Spleen (tissue), 11 donors: ENCODE results near the gene FOXC1. TPM values are rescaled to one million over a fixed set of nuclear protein-coding genes. Genes with fewer than 3 reads are reported as not detected.

Experiments used
- DNase-seq: peaks from one replicate; pipeline ENCODE4 v3.0.0-alpha.2; 2020
- H3K27ac ChIP-seq, 8 donors: fragments of 200-600 bp; sonication (generic) in 7 of 8; 1 replicate in 4 of 8; 2 replicates in 4 of 8; pipeline versions ENCODE4 v1.5.0 to v1.8.0; 2016 to 2021; ENCODE audit warnings: inconsistent platforms in 4 of 8, mild to moderate bottlenecking in 4 of 8, moderate library complexity in 1 of 8
- H3K27me3 ChIP-seq, 7 donors: fragments of 200-600 bp; sonication (generic) in 6 of 7; replicated peaks in 1 of 7; 1 replicate in 4 of 7; 2 replicates in 3 of 7; pipeline versions ENCODE4 v1.5.0 to v1.8.0; 2016 to 2021; ENCODE audit warnings: inconsistent platforms in 3 of 7, mild to moderate bottlenecking in 1 of 7
- H3K36me3 ChIP-seq, 6 donors: fragments of 200-600 bp; sonication (generic) in 5 of 6; 1 replicate in 4 of 6; 2 replicates in 2 of 6; pipeline versions ENCODE4 v1.5.0 to v1.8.0; 2016 to 2021; ENCODE audit warnings: inconsistent platforms in 2 of 6
- H3K4me1 ChIP-seq, 6 donors: fragments of 200-600 bp; sonication (generic) in 5 of 6; 1 replicate in 3 of 6; 2 replicates in 3 of 6; pipeline versions ENCODE4 v1.5.0 to v1.8.0; 2016 to 2021; ENCODE audit warnings: inconsistent platforms in 3 of 6
- H3K4me3 ChIP-seq, 8 donors: fragments of 200-600 bp; sonication (generic) in 7 of 8; 1 replicate in 4 of 8; 2 replicates in 4 of 8; pipeline versions ENCODE4 v1.5.0 to v1.8.0; 2016 to 2021; ENCODE audit warnings: inconsistent platforms in 4 of 8, mild to moderate bottlenecking in 4 of 8, moderate library complexity in 2 of 8
- H3K9me3 ChIP-seq, 8 donors: fragments of 200-600 bp; sonication (generic) in 7 of 8; 1 replicate in 4 of 8; 2 replicates in 4 of 8; pipeline versions ENCODE4 v1.5.0 to v1.8.0; 2016 to 2021; ENCODE audit warnings: inconsistent platforms in 4 of 8
- POLR2A ChIP-seq, 3 donors: fragments of 450-650 bp; IDR thresholded peaks; one replicate each; pipeline ENCODE4 v1.5.1; 2017; ENCODE audit warnings: antibody characterized with exemption in 3 of 3, mild to moderate bottlenecking in 1 of 3
- POLR2AphosphoS5 ChIP-seq, 3 donors: sonication (generic); formaldehyde crosslinking; IDR thresholded peaks; one replicate each; pipeline ENCODE4 v1.5.1; 2017; ENCODE audit warnings: antibody characterized with exemption in 3 of 3
- WGBS, 5 donors: extraction: QIAGEN DNeasy Blood & Tissue Kit in 3 of 5; methylation state at CpG; one replicate each; pipeline versions ENCODE4 v1.1.5 to v1.1.7; 2013 to 2018; 5-methylcytosine and 5-hydroxymethylcytosine counted together
- intact Hi-C: fragments of 100-400 bp; cut with DNase I; formaldehyde crosslinking; loops from one replicate; pipeline ENCODE4 v1.15.0; 2023; ENCODE audit warnings: low total_unique reads
- polyA plus RNA-seq, 3 donors: library from polyadenylated mRNA; stranded (reverse); fragments of 200-250 nt; gene quantifications; one replicate each; pipeline ENCODE4 v1.2.1, GENCODE V29; 2013
- total RNA-seq, 7 donors: library from RNA; depleted of rRNA in 3 of 7; stranded (reverse); fragments of >200 nt in 3 of 7; fragmentation: NEBNext Ultra II Directional in 4 of 7; extraction: Animal tissue kit (Norgen Biotek cat#: 25700) in 4 of 7; gene quantifications; one replicate each; pipeline versions ENCODE4 v1.1.0 to v1.2.1, GENCODE V29; 2016 to 2021
- TF ChIP-seq, protein P1 (sequence below), 11 experiments: fragments of 200-600 bp in 7 of 11; fragments of 450-650 bp in 4 of 11; sonication (generic) in 4 of 11; IDR thresholded peaks in 8 of 11; conservative IDR thresholded peaks in 3 of 11; 1 replicate in 7 of 11; 2 replicates in 4 of 11; pipeline versions ENCODE4 v1.4.0 to v1.8.0; 2016 to 2021; ENCODE audit warnings: antibody characterized with exemption in 11 of 11, inconsistent platforms in 4 of 11, mild to moderate bottlenecking in 1 of 11
- donor health status: healthy with polysubstance abuse.
- donor health status: DM: no; HTN: no; CAD: no; lungs with moderate emphysema.
- donor health status: DM: no; HTN: no; CAD: no.
- donor health status: Bipolar disorder and iron deficiency.
- donor health status: healthy.
- donor health status: DM: no; HTN: no; CAD: no.
- donor health status: DM: yes; HTN: yes; CAD: no.

Gene FOXC1
- total and polyA plus RNA-seq, 10 donors: 0.20 to 1.1 (median 0.55) TPM

- H3K27ac ChIP-seq: no peak overlapping the region
- WGBS, 5 donors: 71 to 87% (median 83%) methylated on average over 5 of the region's 5 CpGs
- H3K27me3 ChIP-seq: peaks cover 0 to 62% (median 20%) of the 10 kb centered on the region in 7 donors
- intact Hi-C loops: loop anchor here (5.0 kb wide), 1 partner anchor 1156 kb away; no protein-coding TSS in a partner anchor
- TF ChIP-seq POLR2A (IDR thresholded peaks at IDR 0.05) (no peak), POLR2AphosphoS5 (IDR thresholded peaks at IDR 0.05) (no peak)
- TF ChIP-seq, protein P1, sequence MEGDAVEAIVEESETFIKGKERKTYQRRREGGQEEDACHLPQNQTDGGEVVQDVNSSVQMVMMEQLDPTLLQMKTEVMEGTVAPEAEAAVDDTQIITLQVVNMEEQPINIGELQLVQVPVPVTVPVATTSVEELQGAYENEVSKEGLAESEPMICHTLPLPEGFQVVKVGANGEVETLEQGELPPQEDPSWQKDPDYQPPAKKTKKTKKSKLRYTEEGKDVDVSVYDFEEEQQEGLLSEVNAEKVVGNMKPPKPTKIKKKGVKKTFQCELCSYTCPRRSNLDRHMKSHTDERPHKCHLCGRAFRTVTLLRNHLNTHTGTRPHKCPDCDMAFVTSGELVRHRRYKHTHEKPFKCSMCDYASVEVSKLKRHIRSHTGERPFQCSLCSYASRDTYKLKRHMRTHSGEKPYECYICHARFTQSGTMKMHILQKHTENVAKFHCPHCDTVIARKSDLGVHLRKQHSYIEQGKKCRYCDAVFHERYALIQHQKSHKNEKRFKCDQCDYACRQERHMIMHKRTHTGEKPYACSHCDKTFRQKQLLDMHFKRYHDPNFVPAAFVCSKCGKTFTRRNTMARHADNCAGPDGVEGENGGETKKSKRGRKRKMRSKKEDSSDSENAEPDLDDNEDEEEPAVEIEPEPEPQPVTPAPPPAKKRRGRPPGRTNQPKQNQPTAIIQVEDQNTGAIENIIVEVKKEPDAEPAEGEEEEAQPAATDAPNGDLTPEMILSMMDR (IDR thresholded peaks at IDR 0.05 in 8 of 11, conservative IDR thresholded peaks at IDR 0.05 in 3 of 11): no peak
- H3K9me3 ChIP-seq: no peaks in the 10 kb centered on the region
- H3K4me1 ChIP-seq: peaks cover 0 to 5% (median 4%) of the 10 kb centered on the region in 6 donors
- no peak for DNase-seq
- no peak overlapping the region for H3K4me3 ChIP-seq
- no peaks in the 10 kb centered on the region for H3K36me3 ChIP-seq
Measured at GRCh38 chr6:1591243-1591642, 18.5 kb upstream of the FOXC1 start.

DNA sequence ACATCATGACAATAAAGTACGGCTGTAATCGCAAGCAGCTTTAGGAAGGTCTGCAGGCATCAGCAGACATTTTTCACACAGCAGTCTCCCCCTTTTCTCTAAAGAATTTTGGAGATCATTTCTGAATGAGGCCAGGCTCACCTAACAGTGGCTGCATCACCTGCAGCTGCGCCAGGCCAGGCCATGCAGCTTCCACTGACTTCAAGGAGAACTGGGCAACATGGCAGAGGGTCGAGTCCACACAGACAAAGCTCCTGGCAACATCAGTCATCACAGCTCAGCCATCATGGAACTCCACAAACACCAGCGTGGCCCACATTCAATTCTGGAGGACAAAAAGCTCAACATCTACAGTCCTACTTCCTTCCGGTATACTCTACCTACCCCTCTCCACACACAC lies 17.8 kb upstream of the FOXC1 start:
- Histone ChIP-seq H3K9me3 (no peaks in the 10 kb centered on the region), H3K27me3 (peaks cover 0 to 67% (median 20%) of the 10 kb centered on the region in 7 donors), H3K4me1 (peaks cover 0 to 10% (median 7%) of the 10 kb centered on the region in 6 donors), H3K27ac (no peak overlapping the region), H3K4me3 (no peak overlapping the region), H3K36me3 (no peaks in the 10 kb centered on the region)
- intact Hi-C loops: loop anchor here (5.0 kb wide), 1 partner anchor 1155 kb away; no protein-coding TSS in a partner anchor
- WGBS, 5 donors: 81 to 86% (median 82%) methylated on average over 6 of the region's 6 CpGs
- no peak for DNase-seq
- TF ChIP-seq POLR2A (IDR thresholded peaks at IDR 0.05) (no peak), POLR2AphosphoS5 (IDR thresholded peaks at IDR 0.05) (no peak)
- TF ChIP-seq, protein P1 (IDR thresholded peaks at IDR 0.05 in 8 of 11, conservative IDR thresholded peaks at IDR 0.05 in 3 of 11): no peak

DNA sequence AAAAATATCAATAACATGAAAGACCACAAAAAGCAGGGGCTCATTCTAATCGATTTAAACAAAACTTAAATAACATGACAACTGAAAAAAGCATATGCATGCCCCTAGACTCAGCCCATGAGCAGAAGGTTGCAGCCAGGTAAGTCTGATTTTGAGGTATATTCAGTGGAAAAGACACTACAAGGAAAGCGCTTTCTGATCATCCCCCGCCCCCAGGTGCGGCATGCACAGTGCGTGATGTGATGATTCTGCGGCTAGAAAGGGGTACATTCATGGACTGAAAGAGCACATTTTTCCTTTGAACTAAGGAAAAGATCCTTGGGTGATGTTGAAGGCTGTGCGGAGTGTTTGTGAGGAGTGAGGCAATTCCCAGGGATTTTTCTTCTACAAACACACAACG lies 16.9 kb upstream of the FOXC1 start:
- Histone ChIP-seq H3K27me3 (peaks cover 0 to 76% (median 20%) of the 10 kb centered on the region in 7 donors), H3K4me3 (no peak overlapping the region), H3K4me1 (peaks cover 0 to 10% (median 7%) of the 10 kb centered on the region in 6 donors), H3K36me3 (no peaks in the 10 kb centered on the region), H3K27ac (no peak overlapping the region), H3K9me3 (no peaks in the 10 kb centered on the region)
- DNase-seq: no peak
- no peak for TF ChIP-seq POLR2AphosphoS5 (IDR thresholded peaks at IDR 0.05)
- TF ChIP-seq POLR2A (IDR thresholded peaks at IDR 0.05): no peak
- TF ChIP-seq, protein P1 (IDR thresholded peaks at IDR 0.05 in 8 of 11, conservative IDR thresholded peaks at IDR 0.05 in 3 of 11): no peak
- intact Hi-C loops: loop anchor here (5.0 kb wide), 1 partner anchor 1154 kb away; no protein-coding TSS in a partner anchor
- 88 to 96% (median 90%) methylated on average over 8 of the region's 8 CpGs for WGBS, 5 donors

DNA sequence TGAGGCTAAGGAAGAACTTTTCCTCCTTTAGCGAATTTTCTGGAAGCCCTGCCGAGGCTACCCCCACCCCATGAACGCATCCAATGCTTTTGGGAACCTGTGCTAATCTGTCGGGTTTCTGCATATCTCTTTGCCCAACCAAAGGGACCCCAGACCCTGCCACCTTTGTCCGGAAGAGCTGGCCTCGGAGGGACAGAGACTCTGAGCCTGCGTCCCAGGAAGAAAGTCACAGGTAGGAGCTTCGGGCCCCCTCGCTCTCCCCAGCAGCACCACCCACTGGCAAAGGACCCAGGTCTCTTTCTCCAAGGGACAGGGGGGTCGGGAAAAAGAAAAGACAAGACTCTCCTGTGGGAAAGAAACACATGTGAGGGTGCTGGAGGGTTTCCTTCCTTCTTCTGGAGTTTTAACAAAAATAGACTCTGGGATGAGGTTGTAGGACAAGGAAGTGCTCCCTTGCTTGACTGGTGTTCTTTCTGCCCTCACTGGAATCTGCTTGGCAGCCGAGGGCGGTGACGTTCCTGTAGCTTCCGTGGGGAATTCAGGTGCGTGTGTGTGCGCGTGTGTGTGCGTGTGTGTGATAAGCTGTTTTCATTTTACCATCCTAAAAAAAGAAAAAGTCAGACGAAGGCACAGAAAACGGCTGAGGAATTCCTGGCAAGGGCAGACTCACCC lies 16.3 kb upstream of the FOXC1 start:
- Histone ChIP-seq H3K27me3 (peaks cover 0 to 82% (median 20%) of the 10 kb centered on the region in 7 donors), H3K36me3 (no peaks in the 10 kb centered on the region), H3K4me1 (peaks cover 0 to 10% (median 7%) of the 10 kb centered on the region in 6 donors), H3K4me3 (no peak overlapping the region), H3K9me3 (no peaks in the 10 kb centered on the region), H3K27ac (no peak overlapping the region)
- WGBS, 5 donors: 63 to 74% (median 65%) methylated on average over 20 of the region's 20 CpGs
- DNase-seq: no peak
- intact Hi-C loops: loop anchor here (5.0 kb wide), 1 partner anchor 1154 kb away; no protein-coding TSS in a partner anchor
- TF ChIP-seq POLR2AphosphoS5 (IDR thresholded peaks at IDR 0.05) (no peak), POLR2A (IDR thresholded peaks at IDR 0.05) (no peak)
- TF ChIP-seq, protein P1 (IDR thresholded peaks at IDR 0.05 in 8 of 11, conservative IDR thresholded peaks at IDR 0.05 in 3 of 11): no peak
